K562 (cell line): ENCODE measurements around the gene ZFAND2B. TPM values are rescaled to one million over a fixed set of nuclear protein-coding genes. Genes with fewer than 3 reads are reported as not detected.

Source experiments
- BHLHE40 ChIP-seq: IDR thresholded peaks from 2 replicates; pipeline ENCODE4 v1.6.1; 2011; ENCODE audit warnings: low read length, improper control_type of control experiment
- DPF2 ChIP-seq: fragments of 450-650 bp; IDR thresholded peaks from 2 replicates; pipeline ENCODE4 v1.6.1; 2016
- ETV5 ChIP-seq: sonication (generic); formaldehyde crosslinking; IDR thresholded peaks from 2 replicates; pipeline ENCODE4 v1.4.0; 2020; ENCODE audit warnings: low read depth, mild to moderate bottlenecking, missing genetic modification reagents
- FUS ChIP-seq: fragments of 200-400 bp; formaldehyde crosslinking; optimal IDR thresholded peaks from 2 replicates; pipeline ENCODE3; 2017; ENCODE audit warnings: low read depth, low read length
- MYC ChIP-seq, 2 experiments: fragments of 250-450 bp in 1 of 2; sonication (Bioruptor Pico) in 1 of 2; IDR thresholded peaks; 2 replicates each; pipeline versions ENCODE4 v1.5.1 to v1.6.1; 2012 to 2021; ENCODE audit warnings: low read depth in 2 of 2, borderline replicate concordance in 1 of 2, improper control_type of control experiment in 1 of 2, low read length in 1 of 2, mild to moderate bottlenecking in 1 of 2, moderate library complexity in 1 of 2
- NONO ChIP-seq, 2 experiments: fragments of 200-400 bp in 1 of 2; fragments of 450-650 bp in 1 of 2; formaldehyde crosslinking in 1 of 2; IDR thresholded peaks; 2 replicates each; pipeline ENCODE4 v1.6.1; 2017; ENCODE audit warnings: low read depth in 2 of 2, mild to moderate bottlenecking in 2 of 2, moderate library complexity in 2 of 2, low read length in 1 of 2
- PKNOX1 ChIP-seq: fragments of 450-650 bp; IDR thresholded peaks from 2 replicates; pipeline ENCODE4 v1.6.1; 2016
- POLR2AphosphoS5 ChIP-seq: IDR thresholded peaks from 2 replicates; pipeline ENCODE4 v1.6.1; 2011; ENCODE audit warnings: mild to moderate bottlenecking, low read depth, low read length, moderate library complexity; ENCODE audit not compliant: control insufficient read depth, insufficient read depth
- PRPF4 ChIP-seq: fragments of 200-400 bp; formaldehyde crosslinking; IDR thresholded peaks from one replicate; pipeline ENCODE4 v1.6.1; 2017; ENCODE audit warnings: low read length, low read depth, mild to moderate bottlenecking; ENCODE audit not compliant: insufficient read depth, poor library complexity, severe bottlenecking
- TBP ChIP-seq: optimal IDR thresholded peaks from 2 replicates; pipeline ENCODE3; 2011; ENCODE audit warnings: low read depth, low read length, improper control_type of control experiment
- TFAP4 ChIP-seq: sonication (generic); formaldehyde crosslinking; IDR thresholded peaks from 2 replicates; pipeline ENCODE4 v1.8.0; 2022; ENCODE audit warnings: missing genetic modification reagents, mild to moderate bottlenecking, moderate library complexity, borderline replicate concordance
- USF2 ChIP-seq: sonication (generic); formaldehyde crosslinking; IDR thresholded peaks from 2 replicates; pipeline ENCODE4 v1.5.0; 2020; ENCODE audit warnings: missing genetic modification reagents
- VEZF1 ChIP-seq: fragments of 200-800 bp; sonication (Bioruptor generic); IDR thresholded peaks from 2 replicates; pipeline ENCODE4 v1.6.1; 2017; ENCODE audit warnings: missing genetic modification characterization, missing compliant biosample characterization
- WHSC1 ChIP-seq: IDR thresholded peaks from one replicate; pipeline ENCODE4 v1.6.1; 2012; ENCODE audit warnings: low read length, control low read depth, inconsistent platforms
- YBX1 ChIP-seq: fragments of 450-650 bp; IDR thresholded peaks from 2 replicates; pipeline ENCODE4 v1.7.1; 2016; ENCODE audit warnings: mild to moderate bottlenecking
- ZNF282 ChIP-seq: sonication (generic); formaldehyde crosslinking; IDR thresholded peaks from 2 replicates; pipeline ENCODE4 v1.8.1; 2023; ENCODE audit warnings: missing genetic modification reagents
- ZNF592 ChIP-seq: fragments of 450-650 bp; IDR thresholded peaks from 2 replicates; pipeline ENCODE4 v1.6.1; 2017; ENCODE audit warnings: antibody characterized with exemption, mild to moderate bottlenecking
- polyA plus RNA-seq, 8 experiments: library from polyadenylated mRNA; depleted of rRNA in 4 of 8; stranded (reverse) in 5 of 8; unstranded in 3 of 8; fragments of >200 nt; fragmentation: Nextera tagmentation in 2 of 8; fragmentation: Illumina TruSeq in 1 of 8; extraction: Ambion mirVana in 2 of 8; extraction: Trizol in 1 of 8; gene quantifications; 2 replicates each; pipeline versions ENCODE4 v1.2.1 to v1.2.3, GENCODE V29; 2011 to 2014; ENCODE audit warnings: inconsistent platforms in 1 of 8, missing spikeins in 1 of 8
- total RNA-seq, 7 experiments: library from RNA; depleted of rRNA in 6 of 7; stranded (reverse); fragments of >200 nt in 6 of 7; fragmentation: Illumina TruSeq in 2 of 7; extraction: Trizol in 2 of 7; gene quantifications; 2 replicates each; pipeline versions ENCODE4 v1.2.1 to v1.2.3, GENCODE V29; 2011 to 2021; ENCODE audit warnings: low replicate concordance in 1 of 7

ZFAND2B gene
- total and polyA plus RNA-seq, 9 of the 15 experiments (the other 6 are each of a cell fraction or from before 2014, with no cell fraction given): 9.9 to 33.3 (median 26.1) TPM

- TF ChIP-seq USF2: peak; percentile 97
- peak; percentile 44 for TF ChIP-seq TFAP4
- TF ChIP-seq TBP: peak; percentile 72
- TF ChIP-seq ZNF282 (CRISPR knock-in tag): no peak
- peak; percentile 73; the same call in 1 of the 2 replicates for TF ChIP-seq POLR2AphosphoS5
- no peak for TF ChIP-seq WHSC1
- no peak for TF ChIP-seq YBX1
- TF ChIP-seq PRPF4: peak; percentile 34
- TF ChIP-seq DPF2: no peak
- peak; percentile 96 for TF ChIP-seq BHLHE40
- peak in 1 of 2 experiments; percentile 71; a peak in 2 of 4 replicates for TF ChIP-seq NONO (IDR thresholded peaks at IDR 0.05; ENCODE audit: low read depth in 2 of 2, low read length in 1 of 2)
- 0 out of 2 replicates have a peak, but pooled peaks have one; percentile 1 for TF ChIP-seq PKNOX1
- TF ChIP-seq VEZF1 (CRISPR knock-in tag): peak; percentile 98
- TF ChIP-seq FUS: peak; percentile 27
- TF ChIP-seq MYC (IDR thresholded peaks at IDR 0.05; ENCODE audit: low read depth, low read length): peak; percentile 60; the same call in 1 of the 2 replicates
- peak; percentile 75; the same call in 1 of the 2 replicates for TF ChIP-seq MYC (CRISPR knock-in tag; IDR thresholded peaks at IDR 0.05; ENCODE audit: borderline replicate concordance, low read depth)
- TF ChIP-seq ETV5 (CRISPR knock-in tag): no peak
- peak; percentile 13 for TF ChIP-seq ZNF592
Observed at GRCh38 chr2:219218732-219219701, 12.4 kb downstream of the ZFAND2B start, which contains the start of gene ABCB6 (continued).
